Activated CD4-positive, alpha-beta memory T cell treated with anti-CD3 and anti-CD28 coated beads, Interleukin-2, amount 10 ng/mL, durations not matched to agents 7 days and 5 days (primary cell): ENCODE measurements around the gene CD38. TPM values are rescaled to one million over a fixed set of nuclear protein-coding genes. Genes with fewer than 3 reads are reported as not detected.
A peak's percentile ranks its signal among the peaks of the same experiment; 100 is the strongest.
"Not testable (repeated sequence)": the region's sequence is repeated elsewhere in the genome, so short reads cannot be mapped to it uniquely, and the experiment has no call there.

ENCODE experiments used
- CTCF ChIA-PET: fragments of 350-600 bp; sonication (Branson Sonifier 250); formaldehyde crosslinking; loops from one replicate; lab custom pipeline; 2021; ENCODE audit warnings: antibody characterized with exemption, inconsistent platforms; lab: Charles Lee
- POLR2A ChIA-PET: fragments of 350-600 bp; sonication (Branson Sonifier 250); formaldehyde crosslinking; loops from one replicate; lab custom pipeline; 2021; ENCODE audit warnings: antibody characterized with exemption; lab: Charles Lee
- DNase-seq: peaks from one replicate; pipeline ENCODE4 v3.0.0-alpha.2; 2020
- H3K27ac Mint-ChIP-seq: one replicate; pipeline ENCODE4 v1.8.0; 2021; ENCODE audit warnings: mild to moderate bottlenecking, mixed read lengths
- H3K27me3 Mint-ChIP-seq: one replicate; pipeline ENCODE4 v1.8.0; 2021; ENCODE audit warnings: mixed read lengths
- H3K36me3 Mint-ChIP-seq: one replicate; pipeline ENCODE4 v1.8.0; 2021; ENCODE audit warnings: low read depth, mixed read lengths
- H3K4me1 Mint-ChIP-seq: one replicate; pipeline ENCODE4 v1.8.0; 2021; ENCODE audit warnings: mixed read lengths
- H3K4me3 Mint-ChIP-seq: one replicate; pipeline ENCODE4 v1.8.0; 2021; ENCODE audit warnings: mild to moderate bottlenecking, mixed read lengths
- H3K9me3 Mint-ChIP-seq: one replicate; pipeline ENCODE4 v1.8.0; 2021; ENCODE audit warnings: mixed read lengths
- total RNA-seq, 2 experiments: library from RNA; stranded (reverse); gene quantifications; one replicate each; pipeline ENCODE4 v1.2.3, GENCODE V29; 2021

CD38 gene
- total RNA-seq, 2 experiments from 2014 or later: 128 TPM

- Mint-ChIP-seq H3K27ac (no peak overlapping the region), H3K4me3 (no peak overlapping the region), H3K4me1 (peaks cover 52% of the 10 kb centered on the region), H3K36me3 (peaks cover 30% of the 10 kb centered on the region), H3K9me3 (no peaks in the 10 kb centered on the region), H3K27me3 (no peaks in the 10 kb centered on the region)
- POLR2A ChIA-PET: interaction anchor here (1.2 kb wide), 1 partner anchor 24 kb away, joined by 5 read pairs; no protein-coding TSS in a partner anchor
- CTCF ChIA-PET: interaction anchor here (0.7 to 3.2 kb wide), 30 partner anchors 13 to 459 kb away, joined by 3 to 21 read pairs (median 4); no protein-coding TSS in a partner anchor
- DNase-seq: peak; percentile 35
Measured at GRCh38 chr4:15805583-15806517, 27.7 kb downstream of the CD38 start.

- H3K9me3 Mint-ChIP-seq: peaks cover 2% of the 10 kb centered on the region
- CTCF ChIA-PET: interaction anchor here (0.9 to 2.0 kb wide), 3 partner anchors 9 to 147 kb away, joined by 3 to 6 read pairs (median 3); no protein-coding TSS in a partner anchor
- H3K27me3 Mint-ChIP-seq: no peaks in the 10 kb centered on the region
- no peak for DNase-seq
- POLR2A ChIA-PET: no interaction called here
- H3K36me3 Mint-ChIP-seq: peaks cover 45% of the 10 kb centered on the region
- no peak overlapping the region for H3K4me3 Mint-ChIP-seq
- peaks cover 47% of the 10 kb centered on the region for H3K4me1 Mint-ChIP-seq
- no peak overlapping the region for H3K27ac Mint-ChIP-seq
Measured at GRCh38 chr4:15809058-15809457, 30.9 kb downstream of the CD38 start.

- Mint-ChIP-seq H3K4me1 (peaks cover 47% of the 10 kb centered on the region), H3K27ac (no peak overlapping the region), H3K9me3 (peaks cover 4% of the 10 kb centered on the region), H3K36me3 (peaks cover 48% of the 10 kb centered on the region), H3K4me3 (no peak overlapping the region), H3K27me3 (no peaks in the 10 kb centered on the region)
- ChIA-PET POLR2A (no interaction called here), CTCF (interaction anchor here (2.0 kb wide), 1 partner anchor 147 kb away, joined by 6 read pairs; no protein-coding TSS in a partner anchor)
- DNase-seq: no peak
Measured at GRCh38 chr4:15809466-15809865, 31.3 kb downstream of the CD38 start.

GRCh38 chr4:15811703-15812337 is 33.7 kb downstream of the CD38 start:
- DNase-seq: no peak
- ChIA-PET POLR2A (no interaction called here), CTCF (no interaction called here)
- peaks cover 62% of the 10 kb centered on the region for H3K36me3 Mint-ChIP-seq
- peaks cover 4% of the 10 kb centered on the region for H3K9me3 Mint-ChIP-seq
- no peak overlapping the region for H3K27ac Mint-ChIP-seq
- H3K4me1 Mint-ChIP-seq: peaks cover 33% of the 10 kb centered on the region
- H3K27me3 Mint-ChIP-seq: no peaks in the 10 kb centered on the region
- H3K4me3 Mint-ChIP-seq: no peak overlapping the region

GRCh38 chr4:15832523-15833451 is 54.7 kb downstream of the CD38 start:
- no peaks in the 10 kb centered on the region for H3K27me3 Mint-ChIP-seq
- ChIA-PET CTCF (no interaction called here), POLR2A (no interaction called here)
- H3K4me1 Mint-ChIP-seq: peaks cover 10% of the 10 kb centered on the region
- no peak overlapping the region for H3K4me3 Mint-ChIP-seq
- DNase-seq: no peak
- H3K27ac Mint-ChIP-seq: no peak overlapping the region
- H3K36me3 Mint-ChIP-seq: peaks cover 87% of the 10 kb centered on the region
- H3K9me3 Mint-ChIP-seq: no peaks in the 10 kb centered on the region

GRCh38 chr4:15833801-15834200 is 55.7 kb downstream of the CD38 start:
- H3K27ac Mint-ChIP-seq: no peak overlapping the region
- H3K27me3 Mint-ChIP-seq: no peaks in the 10 kb centered on the region
- no peaks in the 10 kb centered on the region for H3K9me3 Mint-ChIP-seq
- no peak overlapping the region for H3K4me3 Mint-ChIP-seq
- H3K36me3 Mint-ChIP-seq: peaks cover 90% of the 10 kb centered on the region
- ChIA-PET CTCF (no interaction called here), POLR2A (no interaction called here)
- DNase-seq: no peak
- peaks cover 10% of the 10 kb centered on the region for H3K4me1 Mint-ChIP-seq

GRCh38 chr4:15836362-15836761 is 58.2 kb downstream of the CD38 start:
- DNase-seq: no peak
- Mint-ChIP-seq H3K4me3 (no peak overlapping the region), H3K27ac (no peak overlapping the region), H3K9me3 (peaks cover 8% of the 10 kb centered on the region), H3K27me3 (no peaks in the 10 kb centered on the region), H3K4me1 (peaks cover 6% of the 10 kb centered on the region), H3K36me3 (peaks cover 88% of the 10 kb centered on the region)
- ChIA-PET CTCF (no interaction called here), POLR2A (no interaction called here)

GRCh38 chr4:15837591-15837990 is 59.5 kb downstream of the CD38 start:
- Mint-ChIP-seq H3K4me3 (no peak overlapping the region), H3K4me1 (peaks cover 3% of the 10 kb centered on the region), H3K27ac (no peak overlapping the region), H3K9me3 (peaks cover 8% of the 10 kb centered on the region), H3K27me3 (no peaks in the 10 kb centered on the region), H3K36me3 (peaks cover 78% of the 10 kb centered on the region)
- ChIA-PET POLR2A (no interaction called here), CTCF (no interaction called here)
- no peak for DNase-seq

GRCh38 chr4:15841194-15841730 is 63.1 kb downstream of the CD38 start:
- peaks cover 49% of the 10 kb centered on the region for H3K36me3 Mint-ChIP-seq
- H3K9me3 Mint-ChIP-seq, H3K27me3 Mint-ChIP-seq, H3K4me3 Mint-ChIP-seq, POLR2A ChIA-PET, DNase-seq, H3K27ac Mint-ChIP-seq, H3K4me1 Mint-ChIP-seq: not testable (repeated sequence)
- CTCF ChIA-PET: interaction anchor here (0.9 kb wide), 1 partner anchor 35 kb away, joined by 3 read pairs; no protein-coding TSS in a partner anchor

- H3K9me3 Mint-ChIP-seq: no peaks in the 10 kb centered on the region
- peaks cover 50% of the 10 kb centered on the region for H3K36me3 Mint-ChIP-seq
- H3K27ac Mint-ChIP-seq: no peak overlapping the region
- POLR2A ChIA-PET: no interaction called here
- H3K4me3 Mint-ChIP-seq: no peak overlapping the region
- H3K4me1 Mint-ChIP-seq: peaks cover 4% of the 10 kb centered on the region
- no peak for DNase-seq
- CTCF ChIA-PET: interaction anchor here (1.1 to 1.4 kb wide), 3 partner anchors 35 to 42 kb away, joined by 3 to 7 read pairs (median 3); no protein-coding TSS in a partner anchor
- no peaks in the 10 kb centered on the region for H3K27me3 Mint-ChIP-seq
Measured at GRCh38 chr4:15847746-15848145, 69.6 kb downstream of the CD38 start.

GRCh38 chr4:15848191-15848842 is 70.2 kb downstream of the CD38 start:
- ChIA-PET POLR2A (no interaction called here), CTCF (interaction anchor here (1.1 to 1.4 kb wide), 3 partner anchors 34 to 43 kb away, joined by 3 to 7 read pairs (median 3); no protein-coding TSS in a partner anchor)
- no peaks in the 10 kb centered on the region for H3K9me3 Mint-ChIP-seq
- no peaks in the 10 kb centered on the region for H3K27me3 Mint-ChIP-seq
- peaks cover 53% of the 10 kb centered on the region for H3K36me3 Mint-ChIP-seq
- DNase-seq: no peak
- no peak overlapping the region for H3K27ac Mint-ChIP-seq
- no peak overlapping the region for H3K4me3 Mint-ChIP-seq
- H3K4me1 Mint-ChIP-seq: peaks cover 4% of the 10 kb centered on the region

- H3K4me3 Mint-ChIP-seq: no peak overlapping the region
- H3K36me3 Mint-ChIP-seq: peaks cover 56% of the 10 kb centered on the region
- peaks cover 4% of the 10 kb centered on the region for H3K4me1 Mint-ChIP-seq
- ChIA-PET CTCF (no interaction called here), POLR2A (no interaction called here)
- H3K9me3 Mint-ChIP-seq: no peaks in the 10 kb centered on the region
- no peaks in the 10 kb centered on the region for H3K27me3 Mint-ChIP-seq
- H3K27ac Mint-ChIP-seq: no peak overlapping the region
- no peak for DNase-seq
Measured at GRCh38 chr4:15851969-15852368, 73.8 kb downstream of the CD38 start.
